IMR-90 (cell line): ENCODE measurements around the gene DLD. TPM values are rescaled to one million over a fixed set of nuclear protein-coding genes. Genes with fewer than 3 reads are reported as not detected.

Experiments
- ATAC-seq: fragments of 200-7000 bp; cut with Tn5 transposase; 2 replicates; pipeline ENCODE4 v1.9.1; 2020; ENCODE audit warnings: low read depth, mild to moderate bottlenecking, moderate library complexity
- BruUV-seq: library from RNA; stranded (reverse); fragments of 400-500 nt; replicated peaks from 2 replicates; lab custom pipeline; 2021; lab: Mats Ljungman, UMichigan
- CTCF ChIA-PET: fragments of 300-600 bp; formaldehyde crosslinking; extraction: SDS; loops from one replicate; lab custom pipeline; 2021; ENCODE audit warnings: antibody characterized with exemption; lab: Yijun Ruan, JAX
- POLR2A ChIA-PET: fragments of 300-600 bp; sonication (Branson Sonifier 250); formaldehyde crosslinking; loops from one replicate; lab custom pipeline; 2022; ENCODE audit warnings: antibody characterized with exemption; ENCODE audit not compliant: unreplicated experiment; lab: Charles Lee
- DNase-seq: peaks from one replicate; pipeline ENCODE4 v3.0.0; 2013
- H2AFZ ChIP-seq: replicated peaks from 2 replicates; pipeline ENCODE3; 2013; ENCODE audit warnings: low read length, mild to moderate bottlenecking; ENCODE audit not compliant: poor library complexity
- H2AK5ac ChIP-seq: 2 replicates; pipeline ENCODE4 v1.6.1; 2013; ENCODE audit warnings: low read depth, low read length, inconsistent platforms
- H2AK9ac ChIP-seq: replicated peaks from 2 replicates; pipeline ENCODE3; 2013; ENCODE audit warnings: mild to moderate bottlenecking, low read depth, low read length, moderate library complexity; ENCODE audit not compliant: poor library complexity
- H2BK120ac ChIP-seq: 2 replicates; pipeline ENCODE4 v1.6.1; 2013; ENCODE audit warnings: low read depth, low read length, inconsistent platforms
- H2BK15ac ChIP-seq: 3 replicates; pipeline ENCODE4 v1.6.1; 2013; ENCODE audit warnings: low read depth, low read length, inconsistent platforms
- H2BK20ac ChIP-seq: 2 replicates; pipeline ENCODE4 v1.6.1; 2013; ENCODE audit warnings: low read depth, mild to moderate bottlenecking, inconsistent platforms, low read length, moderate library complexity
- H2BK5ac ChIP-seq: 2 replicates; pipeline ENCODE4 v1.6.1; 2013; ENCODE audit warnings: mild to moderate bottlenecking, low read depth, low read length, inconsistent platforms; ENCODE audit not compliant: poor library complexity, severe bottlenecking
- H3K14ac ChIP-seq: replicated peaks from 2 replicates; pipeline ENCODE4 v1.6.1; 2013; ENCODE audit warnings: low read depth, low read length, inconsistent platforms
- H3K18ac ChIP-seq: 2 replicates; pipeline ENCODE4 v1.6.1; 2013; ENCODE audit warnings: low read depth, low read length, control low read depth
- H3K23ac ChIP-seq: 2 replicates; pipeline ENCODE4 v1.6.1; 2013; ENCODE audit warnings: low read depth, low read length, inconsistent platforms
- H3K27ac ChIP-seq: 2 replicates; pipeline ENCODE4 v1.5.1; 2013; ENCODE audit warnings: mild to moderate bottlenecking, control low read depth, low read length; ENCODE audit not compliant: insufficient read depth
- H3K27me3 ChIP-seq: 2 replicates; pipeline ENCODE4 v1.6.1; 2013; ENCODE audit warnings: low read length; ENCODE audit not compliant: control insufficient read depth, insufficient read depth
- H3K36me3 ChIP-seq: 2 replicates; pipeline ENCODE4 v1.6.1; 2013; ENCODE audit warnings: low read length, mixed read lengths; ENCODE audit not compliant: control insufficient read depth, insufficient read depth
- H3K4ac ChIP-seq: 2 replicates; pipeline ENCODE4 v1.6.1; 2013; ENCODE audit warnings: low read depth, low read length, inconsistent platforms
- H3K4me1 ChIP-seq: 2 replicates; pipeline ENCODE4 v1.6.1; 2013; ENCODE audit warnings: low read length, mixed read lengths; ENCODE audit not compliant: control insufficient read depth, insufficient read depth
- H3K4me2 ChIP-seq: 2 replicates; pipeline ENCODE4 v1.6.1; 2013; ENCODE audit warnings: low read depth, mild to moderate bottlenecking, control low read depth, low read length, moderate library complexity
- H3K4me3 ChIP-seq: 2 replicates; pipeline ENCODE4 v1.5.1; 2013; ENCODE audit warnings: low read depth, mild to moderate bottlenecking, control low read depth, low read length, moderate library complexity; ENCODE audit not compliant: insufficient read depth
- H3K56ac ChIP-seq: 2 replicates; pipeline ENCODE4 v1.6.1; 2013; ENCODE audit warnings: low read length, inconsistent platforms; ENCODE audit not compliant: insufficient read depth; ENCODE audit errors: extremely low read depth
- H3K79me1 ChIP-seq, 2 experiments: 2 replicates each; pipeline ENCODE4 v1.6.1; 2013; ENCODE audit warnings: low read length in 2 of 2, inconsistent platforms in 1 of 2, low read depth in 1 of 2
- H3K9ac ChIP-seq: 2 replicates; pipeline ENCODE4 v1.6.1; 2013; ENCODE audit warnings: low read depth, low read length, control low read depth
- H3K9me1 ChIP-seq: 2 replicates; pipeline ENCODE4 v1.6.1; 2013; ENCODE audit warnings: low read length, inconsistent platforms; ENCODE audit not compliant: insufficient read depth
- H3K9me3 ChIP-seq: 2 replicates; pipeline ENCODE4 v1.6.1; 2013; ENCODE audit warnings: low read length; ENCODE audit not compliant: control insufficient read depth, insufficient read depth
- H4K20me1 ChIP-seq: 2 replicates; pipeline ENCODE4 v1.6.1; 2013; ENCODE audit warnings: low read length, inconsistent platforms; ENCODE audit not compliant: insufficient read depth
- H4K5ac ChIP-seq: 2 replicates; pipeline ENCODE4 v1.6.1; 2013; ENCODE audit warnings: mild to moderate bottlenecking, low read depth, low read length, control low read depth
- H4K8ac ChIP-seq, 2 experiments: 2 replicates each; pipeline ENCODE4 v1.6.1; 2013; ENCODE audit warnings: low read depth in 2 of 2, low read length in 2 of 2, control low read depth in 1 of 2, inconsistent platforms in 1 of 2
- H4K91ac ChIP-seq: 2 replicates; pipeline ENCODE4 v1.6.1; 2013; ENCODE audit warnings: low read depth, low read length, inconsistent platforms; ENCODE audit not compliant: insufficient read depth
- BHLHE40 ChIP-seq: fragments of 150-350 bp; IDR thresholded peaks from 2 replicates; pipeline ENCODE4 v1.6.1; 2016; ENCODE audit warnings: mild to moderate bottlenecking, low read depth, low read length
- CEBPB ChIP-seq: IDR thresholded peaks from 2 replicates; pipeline ENCODE4 v1.6.1; 2012; ENCODE audit warnings: low read depth, low read length, improper control_type of control experiment
- CHD1 ChIP-seq: IDR thresholded peaks from 2 replicates; pipeline ENCODE4 v1.6.1; 2012; ENCODE audit warnings: low read depth, low read length, improper control_type of control experiment
- FOS ChIP-seq: fragments of 150-350 bp; IDR thresholded peaks from 2 replicates; pipeline ENCODE4 v1.6.1; 2016; ENCODE audit warnings: low read depth, low read length
- MAFK ChIP-seq: IDR thresholded peaks from 2 replicates; pipeline ENCODE4 v1.6.1; 2012; ENCODE audit warnings: low read depth, low read length, improper control_type of control experiment
- MAZ ChIP-seq: IDR thresholded peaks from 2 replicates; pipeline ENCODE4 v1.6.1; 2012; ENCODE audit warnings: low read depth, mild to moderate bottlenecking, low read length, improper control_type of control experiment, moderate library complexity, borderline replicate concordance
- MXI1 ChIP-seq: IDR thresholded peaks from 2 replicates; pipeline ENCODE4 v1.6.1; 2012; ENCODE audit warnings: low read depth, mild to moderate bottlenecking, low read length, moderate library complexity, borderline replicate concordance
- NFE2L2 ChIP-seq: fragments of 150-350 bp; IDR thresholded peaks from 2 replicates; pipeline ENCODE4 v1.6.1; 2016; ENCODE audit warnings: low read depth, mild to moderate bottlenecking, low read length
- POLR2A ChIP-seq: IDR thresholded peaks from 2 replicates; pipeline ENCODE4 v1.6.1; 2012; ENCODE audit warnings: mild to moderate bottlenecking, low read depth, low read length
- RAD21 ChIP-seq: IDR thresholded peaks from 2 replicates; pipeline ENCODE4 v1.6.1; 2012; ENCODE audit warnings: low read length, improper control_type of control experiment
- RCOR1 ChIP-seq: IDR thresholded peaks from 2 replicates; pipeline ENCODE4 v1.6.1; 2012; ENCODE audit warnings: mild to moderate bottlenecking, low read length, improper control_type of control experiment; ENCODE audit not compliant: insufficient replicate concordance
- RFX5 ChIP-seq: IDR thresholded peaks from 2 replicates; pipeline ENCODE4 v1.8.0; 2012; ENCODE audit warnings: low read depth, mild to moderate bottlenecking, low read length, moderate library complexity
- WGBS, 2 experiments: methylation state at CpG; one replicate each; pipeline versions ENCODE4 v1.1.5 to v1.1.7; 2013; ENCODE audit warnings: missing lambda C conversion rate in 2 of 2; ENCODE audit not compliant: insufficient read length in 1 of 2; ENCODE audit errors: extremely low coverage in 2 of 2; 5-methylcytosine and 5-hydroxymethylcytosine counted together
- dilution Hi-C: fragments of 300-500 bp; cut with HindIII; formaldehyde crosslinking; loops from one replicate; pipeline ENCODE4 v1.14.3; 2018; ENCODE audit warnings: low sequenced_read_pairs; ENCODE audit not compliant: unreplicated experiment
- in situ Hi-C: fragments of 300-500 bp; cut with MboI; formaldehyde crosslinking; loops from 3 replicates; pipeline ENCODE4 v1.14.3; 2019; ENCODE audit warnings: low sequenced_read_pairs, inconsistent platforms, mixed read lengths
- intact Hi-C: fragments of 100-400 bp; cut with micrococcal nuclease; formaldehyde crosslinking; loops from 2 replicates; pipeline ENCODE4 v1.10.0; 2022
- polyA plus RNA-seq, 3 experiments: library from polyadenylated mRNA; depleted of rRNA; stranded (reverse); fragments of >200 nt; gene quantifications; 2 replicates each; pipeline ENCODE4 v1.2.3, GENCODE V29; 2012; ENCODE audit warnings: low replicate concordance in 1 of 3
- total RNA-seq: library from RNA; depleted of rRNA; stranded (reverse); fragments of >200 nt; gene quantifications from 2 replicates; pipeline ENCODE4 v1.2.3, GENCODE V29; 2012
- TF ChIP-seq, protein P1 (sequence below): fragments of 150-350 bp; IDR thresholded peaks from 2 replicates; pipeline ENCODE4 v1.6.1; 2017; ENCODE audit warnings: mild to moderate bottlenecking, antibody characterized with exemption, low read length, low read depth
- TF ChIP-seq, protein P2 (sequence below): conservative IDR thresholded peaks from 2 replicates; pipeline ENCODE4 v1.5.1; 2012; ENCODE audit warnings: mild to moderate bottlenecking, low read depth, low read length, improper control_type of control experiment
- TF ChIP-seq, protein P3 (sequence below): fragments of 150-350 bp; IDR thresholded peaks from 2 replicates; pipeline ENCODE4 v1.6.1; 2016; ENCODE audit warnings: low read depth, mild to moderate bottlenecking, low read length, moderate library complexity, borderline replicate concordance

DLD gene
- total and polyA plus RNA-seq, 2 of the 4 experiments (the other 2 are of a cell fraction), result 121 to 361 TPM

DNA sequence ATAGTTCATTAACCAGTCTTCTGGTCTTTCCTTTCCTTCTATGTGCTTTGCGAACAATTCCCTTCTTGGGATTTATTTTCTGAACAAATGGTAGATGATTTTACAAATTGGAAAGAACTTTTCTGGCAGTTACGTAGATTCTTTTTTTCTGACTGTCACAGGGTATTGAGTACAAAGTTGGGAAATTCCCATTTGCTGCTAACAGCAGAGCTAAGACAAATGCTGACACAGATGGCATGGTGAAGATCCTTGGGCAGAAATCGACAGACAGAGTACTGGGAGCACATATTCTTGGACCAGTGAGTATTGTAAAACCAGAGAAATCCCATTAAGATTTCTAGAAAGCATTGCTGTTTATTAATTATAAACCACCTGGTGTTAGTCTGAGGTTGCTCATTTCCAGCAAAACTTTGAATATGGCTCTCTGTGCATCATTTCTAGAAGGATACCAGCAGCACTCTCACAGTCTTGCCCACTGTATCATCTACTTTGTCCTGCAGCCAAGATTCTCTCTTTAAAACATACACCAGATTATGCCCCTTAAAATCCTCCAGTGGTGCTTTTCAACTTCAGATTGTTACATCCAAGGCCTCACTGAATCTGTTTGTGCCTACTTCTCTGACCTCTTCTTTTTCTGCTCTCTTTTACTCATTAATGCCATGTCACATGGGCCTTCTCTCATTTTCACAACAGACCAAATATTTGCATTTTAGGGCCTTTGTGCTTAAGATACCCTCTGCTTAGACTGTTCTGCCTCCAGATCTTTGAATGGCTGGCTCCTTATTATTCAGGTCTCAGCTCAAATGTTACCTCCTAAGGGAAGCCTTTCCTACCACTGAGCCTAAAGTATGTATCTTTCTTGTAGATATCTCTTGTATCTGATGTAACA is 27.0 kb downstream of the DLD start:
- no peak for DNase-seq
- in situ Hi-C loops (no loop called here), dilution Hi-C loops (no loop called here), intact Hi-C loops (no loop called here)
- Histone ChIP-seq H2BK5ac (no peak overlapping the region), H3K18ac (no peak overlapping the region), H3K79me1 (peaks cover 7 to 9% of the 10 kb centered on the region in 2 experiments; a peak in 3 of 4 replicates), H3K27ac (no peak overlapping the region), H3K14ac (no peak overlapping the region), H2BK120ac (no peak overlapping the region), H2AFZ (no peak overlapping the region), H3K4me1 (peaks cover 3% of the 10 kb centered on the region; the same call in 1 of the 2 replicates), H2AK9ac (no peak overlapping the region), H3K9me3 (no peaks in the 10 kb centered on the region), H3K36me3 (peaks cover 22% of the 10 kb centered on the region), H2AK5ac (no peak overlapping the region), H2BK15ac (no peak overlapping the region), H4K8ac (no peak overlapping the region), H3K9ac (no peak overlapping the region), H2BK20ac (no peak overlapping the region), H3K27me3 (no peaks in the 10 kb centered on the region), H4K5ac (no peak overlapping the region), H3K4me3 (no peak overlapping the region), H3K9me1 (peaks cover 3% of the 10 kb centered on the region), H3K4ac (no peak overlapping the region), H3K23ac (no peak overlapping the region), H4K91ac (no peak overlapping the region), H4K20me1 (no peaks in the 10 kb centered on the region), H3K56ac (no peak overlapping the region), H3K4me2 (no peak overlapping the region)
- CTCF ChIA-PET, result no interaction called here
- ATAC-seq, result no peak
- no TSS peak for BruUV-seq
- POLR2A ChIA-PET, result no interaction called here
- no CpG with 5 or more reads among the region's 3 CpGs for WGBS, 2 experiments
- TF ChIP-seq, protein P1, sequence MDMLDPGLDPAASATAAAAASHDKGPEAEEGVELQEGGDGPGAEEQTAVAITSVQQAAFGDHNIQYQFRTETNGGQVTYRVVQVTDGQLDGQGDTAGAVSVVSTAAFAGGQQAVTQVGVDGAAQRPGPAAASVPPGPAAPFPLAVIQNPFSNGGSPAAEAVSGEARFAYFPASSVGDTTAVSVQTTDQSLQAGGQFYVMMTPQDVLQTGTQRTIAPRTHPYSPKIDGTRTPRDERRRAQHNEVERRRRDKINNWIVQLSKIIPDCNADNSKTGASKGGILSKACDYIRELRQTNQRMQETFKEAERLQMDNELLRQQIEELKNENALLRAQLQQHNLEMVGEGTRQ, result no peak
- TF ChIP-seq MAZ (no peak), RAD21 (no peak), CEBPB (no peak), FOS (no peak), CHD1 (no peak), MAFK (no peak), RFX5 (no peak), NFE2L2 (no peak), RCOR1 (no peak), BHLHE40 (no peak), MXI1 (no peak), POLR2A (no peak)
- TF ChIP-seq, protein P2, sequence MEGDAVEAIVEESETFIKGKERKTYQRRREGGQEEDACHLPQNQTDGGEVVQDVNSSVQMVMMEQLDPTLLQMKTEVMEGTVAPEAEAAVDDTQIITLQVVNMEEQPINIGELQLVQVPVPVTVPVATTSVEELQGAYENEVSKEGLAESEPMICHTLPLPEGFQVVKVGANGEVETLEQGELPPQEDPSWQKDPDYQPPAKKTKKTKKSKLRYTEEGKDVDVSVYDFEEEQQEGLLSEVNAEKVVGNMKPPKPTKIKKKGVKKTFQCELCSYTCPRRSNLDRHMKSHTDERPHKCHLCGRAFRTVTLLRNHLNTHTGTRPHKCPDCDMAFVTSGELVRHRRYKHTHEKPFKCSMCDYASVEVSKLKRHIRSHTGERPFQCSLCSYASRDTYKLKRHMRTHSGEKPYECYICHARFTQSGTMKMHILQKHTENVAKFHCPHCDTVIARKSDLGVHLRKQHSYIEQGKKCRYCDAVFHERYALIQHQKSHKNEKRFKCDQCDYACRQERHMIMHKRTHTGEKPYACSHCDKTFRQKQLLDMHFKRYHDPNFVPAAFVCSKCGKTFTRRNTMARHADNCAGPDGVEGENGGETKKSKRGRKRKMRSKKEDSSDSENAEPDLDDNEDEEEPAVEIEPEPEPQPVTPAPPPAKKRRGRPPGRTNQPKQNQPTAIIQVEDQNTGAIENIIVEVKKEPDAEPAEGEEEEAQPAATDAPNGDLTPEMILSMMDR, result no peak
- TF ChIP-seq, protein P3, sequence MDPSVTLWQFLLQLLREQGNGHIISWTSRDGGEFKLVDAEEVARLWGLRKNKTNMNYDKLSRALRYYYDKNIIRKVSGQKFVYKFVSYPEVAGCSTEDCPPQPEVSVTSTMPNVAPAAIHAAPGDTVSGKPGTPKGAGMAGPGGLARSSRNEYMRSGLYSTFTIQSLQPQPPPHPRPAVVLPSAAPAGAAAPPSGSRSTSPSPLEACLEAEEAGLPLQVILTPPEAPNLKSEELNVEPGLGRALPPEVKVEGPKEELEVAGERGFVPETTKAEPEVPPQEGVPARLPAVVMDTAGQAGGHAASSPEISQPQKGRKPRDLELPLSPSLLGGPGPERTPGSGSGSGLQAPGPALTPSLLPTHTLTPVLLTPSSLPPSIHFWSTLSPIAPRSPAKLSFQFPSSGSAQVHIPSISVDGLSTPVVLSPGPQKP, result no peak
